Erythroblast (primary cell): ENCODE measurements around the gene ABCC6.
"Not testable (repeated sequence)": the region's sequence is repeated elsewhere in the genome, so short reads cannot be mapped to it uniquely, and the experiment has no call there.

Source experiments
- GATA1 ChIP-seq: IDR thresholded peaks from 2 replicates; pipeline ENCODE4 v1.6.1; 2011; ENCODE audit warnings: low read depth, mild to moderate bottlenecking, control low read depth, low read length, moderate library complexity
- POLR2A ChIP-seq: IDR thresholded peaks from 2 replicates; pipeline ENCODE4 v1.6.1; 2011; ENCODE audit warnings: mild to moderate bottlenecking, low read length

- not testable (repeated sequence) for TF ChIP-seq POLR2A, GATA1
These were observed 13.8 kb upstream of the ABCC6 start for GRCh38 chr16:16237071-16237470.
